ENCODE data around the gene ASMT. TPM values are rescaled to one million over a fixed set of nuclear protein-coding genes. Genes with fewer than 3 reads are reported as not detected.

The ASMT gene
- total RNA-seq, 4 donors from 2014 or later = 0.68 TPM; not detected in 3

DNA sequence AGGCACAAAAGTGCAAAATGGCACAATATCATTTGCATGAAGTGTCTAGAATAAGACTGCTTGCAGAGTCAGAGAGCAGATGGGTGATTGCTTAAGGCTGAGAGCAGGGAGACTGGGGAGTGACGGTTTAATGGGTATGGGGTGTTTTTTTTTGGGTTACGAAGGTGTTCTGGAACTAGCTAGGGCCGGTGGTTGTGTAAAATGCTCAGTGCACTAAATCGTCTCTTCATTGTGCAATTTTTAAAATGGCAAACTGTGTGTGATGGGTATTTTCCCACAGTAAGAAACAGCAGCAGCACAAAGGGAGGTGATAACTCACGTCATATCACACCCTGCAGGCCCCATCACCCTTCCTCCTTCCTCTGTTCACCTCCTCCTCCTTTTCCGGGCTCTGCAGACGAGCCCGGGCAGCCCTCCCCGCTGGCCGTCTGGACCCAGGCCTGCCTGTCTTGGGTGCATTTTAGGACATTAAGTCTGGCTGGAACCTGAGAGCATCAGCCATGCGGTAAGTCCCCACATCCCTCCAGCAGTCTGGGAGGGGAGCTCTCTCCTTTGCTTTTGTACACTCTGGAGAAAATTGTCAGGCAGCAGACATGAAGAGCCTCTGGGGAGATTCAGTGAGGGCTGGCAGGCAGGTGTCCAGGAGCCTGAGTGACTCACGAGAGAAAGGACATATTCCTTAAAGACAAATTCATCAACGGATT lies 42.7 kb downstream of the ASMT start:
- TF ChIP-seq EP300 (IDR thresholded peaks at IDR 0.05) (no peak), POLR2A (IDR thresholded peaks at IDR 0.05) (no peak), POLR2AphosphoS5 (IDR thresholded peaks at IDR 0.05) (no peak)
- TF ChIP-seq, protein P1, sequence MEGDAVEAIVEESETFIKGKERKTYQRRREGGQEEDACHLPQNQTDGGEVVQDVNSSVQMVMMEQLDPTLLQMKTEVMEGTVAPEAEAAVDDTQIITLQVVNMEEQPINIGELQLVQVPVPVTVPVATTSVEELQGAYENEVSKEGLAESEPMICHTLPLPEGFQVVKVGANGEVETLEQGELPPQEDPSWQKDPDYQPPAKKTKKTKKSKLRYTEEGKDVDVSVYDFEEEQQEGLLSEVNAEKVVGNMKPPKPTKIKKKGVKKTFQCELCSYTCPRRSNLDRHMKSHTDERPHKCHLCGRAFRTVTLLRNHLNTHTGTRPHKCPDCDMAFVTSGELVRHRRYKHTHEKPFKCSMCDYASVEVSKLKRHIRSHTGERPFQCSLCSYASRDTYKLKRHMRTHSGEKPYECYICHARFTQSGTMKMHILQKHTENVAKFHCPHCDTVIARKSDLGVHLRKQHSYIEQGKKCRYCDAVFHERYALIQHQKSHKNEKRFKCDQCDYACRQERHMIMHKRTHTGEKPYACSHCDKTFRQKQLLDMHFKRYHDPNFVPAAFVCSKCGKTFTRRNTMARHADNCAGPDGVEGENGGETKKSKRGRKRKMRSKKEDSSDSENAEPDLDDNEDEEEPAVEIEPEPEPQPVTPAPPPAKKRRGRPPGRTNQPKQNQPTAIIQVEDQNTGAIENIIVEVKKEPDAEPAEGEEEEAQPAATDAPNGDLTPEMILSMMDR (IDR thresholded peaks at IDR 0.05) = no peak
- no peaks in the 10 kb centered on the region for H3K27me3 ChIP-seq
- H3K4me1 ChIP-seq = peaks cover 14% of the 10 kb centered on the region
- H3K9me3 ChIP-seq = no peaks in the 10 kb centered on the region
- no peaks in the 10 kb centered on the region for H3K36me3 ChIP-seq
- H3K27ac ChIP-seq = no peak overlapping the region
- no peak for DNase-seq (ENCODE audit: low spot score in 2 of 2)
- no peak overlapping the region for H3K4me3 ChIP-seq
- WGBS = 6% methylated on average over 13 of the region's 13 CpGs

DNA sequence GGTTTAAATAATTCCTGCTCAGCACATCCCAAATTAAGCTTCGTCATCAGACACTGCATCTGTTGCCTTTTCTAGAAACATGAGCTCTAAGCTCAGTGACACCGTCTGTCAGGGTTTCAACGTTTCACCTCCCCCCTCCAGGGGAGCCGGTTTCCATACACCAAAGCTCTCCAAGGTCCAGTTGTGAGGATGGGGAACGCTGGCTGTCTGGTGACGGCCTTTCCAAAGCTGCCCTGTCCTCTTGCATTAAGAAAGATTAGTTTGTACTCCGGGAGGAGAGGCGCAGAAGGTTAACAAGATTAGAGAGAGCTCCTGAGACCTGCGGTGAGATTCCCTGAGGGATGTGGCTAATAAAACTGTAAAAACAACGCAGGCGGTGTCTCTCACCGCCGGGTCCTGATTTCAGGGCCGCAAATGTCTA lies 43.2 kb downstream of the ASMT start:
- 9% methylated on average over 14 of the region's 14 CpGs for WGBS
- TF ChIP-seq POLR2AphosphoS5 (IDR thresholded peaks at IDR 0.05) (no peak), POLR2A (IDR thresholded peaks at IDR 0.05) (no peak), EP300 (IDR thresholded peaks at IDR 0.05) (no peak)
- TF ChIP-seq, protein P1 (IDR thresholded peaks at IDR 0.05) = no peak
- Histone ChIP-seq H3K4me1 (peaks cover 14% of the 10 kb centered on the region), H3K36me3 (no peaks in the 10 kb centered on the region), H3K4me3 (no peak overlapping the region), H3K27ac (no peak overlapping the region), H3K27me3 (no peaks in the 10 kb centered on the region), H3K9me3 (no peaks in the 10 kb centered on the region)
- no peak for DNase-seq (ENCODE audit: low spot score in 2 of 2)

DNA sequence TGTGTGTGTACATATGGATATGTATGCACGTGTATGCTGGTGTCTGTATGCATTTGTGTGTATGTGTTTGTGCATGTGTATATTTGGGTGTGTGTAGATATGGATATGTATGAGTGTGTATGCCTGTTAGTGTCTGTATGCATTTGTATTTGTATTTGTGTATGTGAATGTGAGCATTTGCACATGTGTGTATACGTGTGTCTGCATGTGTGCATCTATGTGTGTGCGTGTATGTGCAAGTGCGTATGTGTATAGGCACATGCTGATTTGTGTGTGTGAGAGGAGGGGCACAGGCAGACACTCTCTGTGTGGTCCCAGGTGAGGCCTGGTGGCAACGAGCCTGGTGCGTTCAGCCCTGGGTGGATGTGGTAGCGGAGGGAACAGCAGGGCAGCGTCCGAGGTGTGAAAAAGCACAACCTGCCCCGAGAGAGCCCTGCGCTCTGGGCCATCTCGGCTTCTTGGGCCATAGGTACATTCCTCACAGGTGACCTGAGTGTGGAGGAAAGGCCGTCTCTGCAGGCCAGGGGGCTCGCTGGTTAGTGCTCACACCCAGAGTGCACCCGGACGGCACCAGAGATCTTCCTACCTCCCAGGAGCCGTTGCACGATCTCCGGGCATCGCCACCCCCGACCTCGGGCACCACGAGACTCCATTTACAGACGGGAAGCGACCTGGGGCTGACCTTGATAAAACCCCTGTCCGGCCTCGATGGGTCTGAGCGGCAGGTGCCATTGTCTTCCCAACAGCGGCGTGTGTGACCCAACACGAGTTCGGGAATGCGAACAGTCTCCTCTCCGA lies 45.0 kb downstream of the ASMT start:
- H3K27ac ChIP-seq = no peak overlapping the region
- H3K36me3 ChIP-seq = no peaks in the 10 kb centered on the region
- 91% methylated on average over 27 of the region's 34 CpGs for WGBS

DNA sequence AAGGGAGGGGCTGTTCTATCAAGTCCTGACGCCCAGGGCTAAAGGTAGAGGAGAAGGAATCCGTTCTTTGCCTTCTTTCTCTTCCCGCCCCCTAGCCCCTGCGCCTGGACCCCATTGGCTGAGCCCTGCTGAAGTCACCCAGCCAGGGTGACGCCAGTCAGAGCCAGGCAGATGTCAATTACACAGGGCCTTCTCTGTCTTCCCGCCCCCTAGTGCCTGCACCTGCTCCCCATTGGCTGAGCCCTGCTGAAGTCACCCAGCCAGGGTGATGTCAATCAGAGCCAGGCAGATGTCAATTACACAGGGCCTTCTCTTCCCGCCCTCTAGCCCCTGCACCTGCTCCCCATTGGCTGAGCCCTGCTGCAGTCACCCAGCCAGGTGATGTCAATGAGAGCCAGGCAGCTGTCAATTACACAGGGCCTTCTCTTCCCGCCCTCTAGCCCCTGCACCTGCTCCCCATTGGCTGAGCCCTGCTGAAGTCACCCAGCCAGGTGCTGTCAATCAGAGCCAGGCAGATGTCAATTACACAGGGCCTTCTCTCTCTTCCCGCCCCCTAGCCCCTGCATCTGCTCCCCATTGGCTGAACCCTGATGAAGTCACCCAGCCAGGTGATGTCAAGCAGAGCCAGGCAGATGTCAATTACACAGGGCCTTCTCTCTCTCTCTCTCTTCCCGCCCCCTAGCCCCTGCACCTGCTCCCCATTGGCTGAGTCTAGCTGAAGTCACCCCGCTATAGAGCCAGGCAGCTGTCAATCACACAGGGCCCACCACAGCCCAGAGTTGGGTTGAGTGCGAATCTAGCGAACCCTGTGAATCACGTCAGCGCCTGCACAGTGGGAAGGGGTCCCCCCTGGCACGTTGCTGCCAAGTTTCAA lies 46.4 kb downstream of the ASMT start:
- 64% methylated on average over 15 of the region's 16 CpGs for WGBS
- Histone ChIP-seq H3K27me3 (no peaks in the 10 kb centered on the region), H3K27ac (no peak overlapping the region), H3K4me1 (peaks cover 14% of the 10 kb centered on the region), H3K36me3 (no peaks in the 10 kb centered on the region), H3K4me3 (no peak overlapping the region), H3K9me3 (no peaks in the 10 kb centered on the region)
- TF ChIP-seq, protein P1 (IDR thresholded peaks at IDR 0.05) = no peak
- TF ChIP-seq EP300 (IDR thresholded peaks at IDR 0.05) (no peak), POLR2A (IDR thresholded peaks at IDR 0.05) (no peak), POLR2AphosphoS5 (IDR thresholded peaks at IDR 0.05) (no peak)
- peak in 1 of 2 donors; percentile 49 for DNase-seq (ENCODE audit: low spot score in 2 of 2)

More for the DNA sequence above, 45.0 kb downstream of the ASMT start:
- Histone ChIP-seq H3K27me3 (no peaks in the 10 kb centered on the region), H3K4me3 (no peak overlapping the region), H3K9me3 (no peaks in the 10 kb centered on the region), H3K4me1 (peaks cover 14% of the 10 kb centered on the region)
- DNase-seq (ENCODE audit: low spot score in 2 of 2) = peak in 1 of 2 donors; percentile 77
- TF ChIP-seq POLR2AphosphoS5 (IDR thresholded peaks at IDR 0.05) (no peak), EP300 (IDR thresholded peaks at IDR 0.05) (no peak), POLR2A (IDR thresholded peaks at IDR 0.05) (no peak)
- TF ChIP-seq, protein P1 (IDR thresholded peaks at IDR 0.05) = no peak
